ENCODE results near the gene DHRS2.
"Not testable (repeated sequence)": the region's sequence is repeated elsewhere in the genome, so short reads cannot be mapped to it uniquely, and the experiment has no call there.

Gene DHRS2

DNA sequence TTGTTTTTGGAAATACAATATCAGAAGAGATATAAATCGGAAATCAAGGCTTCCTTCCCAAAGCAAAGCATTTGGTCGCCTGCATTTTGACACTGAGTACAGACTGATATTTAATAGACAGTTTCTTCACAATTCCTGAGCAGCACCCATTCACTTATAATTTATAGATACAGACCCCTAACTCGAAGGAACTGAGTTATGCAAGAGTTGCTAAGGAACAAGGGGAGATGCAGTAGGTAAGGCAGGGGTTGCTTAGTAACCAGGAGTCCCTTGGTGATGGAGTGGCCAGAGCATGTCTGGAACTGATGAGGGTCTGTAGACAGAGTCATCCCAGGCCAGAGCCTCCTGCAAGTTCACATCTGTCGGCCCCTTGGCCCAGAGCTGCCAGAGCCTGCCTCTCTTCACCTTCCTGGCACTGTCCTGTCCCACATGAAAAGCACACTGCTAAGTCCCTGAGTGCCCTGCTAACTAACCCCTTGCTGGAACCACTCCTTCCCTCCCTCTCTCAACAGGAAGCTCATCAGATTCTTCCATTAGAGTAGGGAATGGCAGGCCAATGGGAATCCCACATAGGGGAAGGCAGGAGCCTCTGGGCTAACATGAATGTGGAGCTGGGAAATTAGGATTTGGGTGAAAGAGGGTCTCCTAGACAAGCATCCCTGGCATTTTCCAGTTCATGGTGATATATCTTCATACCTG lies 3.6 kb upstream of the DHRS2 start:
- DNase-seq (ENCODE audit: low read depth) = no peak
- H3K4me3 ChIP-seq (replicated peaks; ENCODE audit: low read depth, low read length) = no peak overlapping the region
- TF ChIP-seq, protein P1, sequence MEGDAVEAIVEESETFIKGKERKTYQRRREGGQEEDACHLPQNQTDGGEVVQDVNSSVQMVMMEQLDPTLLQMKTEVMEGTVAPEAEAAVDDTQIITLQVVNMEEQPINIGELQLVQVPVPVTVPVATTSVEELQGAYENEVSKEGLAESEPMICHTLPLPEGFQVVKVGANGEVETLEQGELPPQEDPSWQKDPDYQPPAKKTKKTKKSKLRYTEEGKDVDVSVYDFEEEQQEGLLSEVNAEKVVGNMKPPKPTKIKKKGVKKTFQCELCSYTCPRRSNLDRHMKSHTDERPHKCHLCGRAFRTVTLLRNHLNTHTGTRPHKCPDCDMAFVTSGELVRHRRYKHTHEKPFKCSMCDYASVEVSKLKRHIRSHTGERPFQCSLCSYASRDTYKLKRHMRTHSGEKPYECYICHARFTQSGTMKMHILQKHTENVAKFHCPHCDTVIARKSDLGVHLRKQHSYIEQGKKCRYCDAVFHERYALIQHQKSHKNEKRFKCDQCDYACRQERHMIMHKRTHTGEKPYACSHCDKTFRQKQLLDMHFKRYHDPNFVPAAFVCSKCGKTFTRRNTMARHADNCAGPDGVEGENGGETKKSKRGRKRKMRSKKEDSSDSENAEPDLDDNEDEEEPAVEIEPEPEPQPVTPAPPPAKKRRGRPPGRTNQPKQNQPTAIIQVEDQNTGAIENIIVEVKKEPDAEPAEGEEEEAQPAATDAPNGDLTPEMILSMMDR (IDR thresholded peaks at IDR 0.05; ENCODE audit: low read length, missing control alignments) = no peak

DNA sequence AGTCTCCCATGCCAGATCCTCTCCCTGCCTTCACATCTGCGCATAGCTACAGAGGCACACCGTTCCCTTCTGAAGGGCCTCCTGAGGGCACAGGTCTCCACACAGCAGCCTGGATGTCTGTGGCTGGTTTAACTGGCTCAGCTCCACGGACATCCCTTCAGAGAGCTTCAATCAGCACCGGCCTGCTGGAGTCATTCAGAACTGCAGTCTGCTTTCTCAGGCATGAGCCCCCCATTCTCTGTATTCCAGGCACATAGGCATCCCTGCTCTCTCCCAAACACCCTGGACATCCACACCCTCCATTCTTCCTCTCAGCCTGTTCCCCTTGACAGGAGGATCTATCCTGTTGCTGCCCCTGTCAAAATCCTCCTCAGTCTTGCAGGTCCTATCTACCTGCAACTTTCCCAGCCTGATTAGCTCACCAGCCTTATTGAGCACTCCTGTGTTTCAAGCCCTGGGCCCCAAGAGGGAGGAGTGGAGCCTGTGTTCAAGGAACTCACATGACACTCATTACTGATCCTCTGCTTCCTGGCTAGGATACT lies 2.9 kb upstream of the DHRS2 start:
- DNase-seq (ENCODE audit: low read depth) = no peak
- TF ChIP-seq, protein P1 (IDR thresholded peaks at IDR 0.05; ENCODE audit: low read length, missing control alignments) = no peak
- no peak overlapping the region for H3K4me3 ChIP-seq (replicated peaks; ENCODE audit: low read depth, low read length)

DNA sequence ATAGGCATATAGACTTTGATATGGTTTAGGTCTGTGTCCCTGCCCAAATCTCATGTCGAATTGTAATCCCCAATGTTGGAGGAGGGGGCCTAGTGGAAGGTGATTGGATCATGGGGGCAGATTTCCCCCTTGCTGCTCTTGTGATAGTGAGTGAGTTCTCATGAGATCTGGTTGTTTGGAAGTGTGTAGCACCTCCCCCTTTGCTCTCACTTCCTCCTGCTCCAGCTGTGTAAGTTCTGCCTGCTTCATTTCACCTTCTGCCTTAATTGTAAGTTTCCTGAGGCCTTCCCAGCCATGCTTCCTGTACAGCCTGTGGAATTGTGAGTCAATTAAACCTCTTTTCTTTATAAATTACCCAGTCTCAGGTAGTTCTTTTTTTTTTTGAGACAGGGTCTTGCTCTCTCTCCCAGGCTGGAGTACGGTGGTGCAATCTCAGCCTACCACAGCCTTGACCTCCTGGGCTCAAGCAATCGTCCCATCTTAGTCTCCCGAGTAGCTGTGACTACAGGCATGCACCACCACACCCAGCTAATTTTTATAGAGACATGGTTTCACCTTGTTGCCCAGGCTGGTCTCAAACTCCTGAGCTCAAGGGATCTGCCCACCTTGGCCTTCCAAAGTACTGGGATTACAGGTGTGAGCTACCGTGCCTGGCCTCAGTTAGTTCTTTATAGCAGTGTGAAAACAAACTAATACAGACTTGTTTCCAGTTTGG lies 1.3 kb upstream of the DHRS2 start:
- DNase-seq (ENCODE audit: low read depth); H3K4me3 ChIP-seq (replicated peaks; ENCODE audit: low read depth, low read length): not testable (repeated sequence)

DNA sequence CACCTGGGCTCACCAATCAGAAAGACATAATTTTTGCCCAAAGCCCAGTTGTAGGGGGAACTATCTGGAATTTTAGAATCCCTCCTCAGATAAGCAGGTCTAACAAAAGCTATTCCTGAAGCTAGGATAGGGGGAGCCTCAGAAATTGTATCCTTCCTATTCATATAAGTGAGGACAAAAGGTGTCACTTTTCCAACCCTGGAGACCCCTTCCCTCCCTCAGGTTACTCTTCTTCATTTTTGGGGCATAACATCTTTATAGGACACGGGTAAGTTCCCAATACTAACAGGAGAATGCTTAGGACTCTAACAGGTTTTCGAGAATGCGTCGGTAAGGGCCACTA lies 1.1 kb downstream of the DHRS2 start:
- not testable (repeated sequence) for H3K4me3 ChIP-seq (replicated peaks; ENCODE audit: low read depth, low read length); DNase-seq (ENCODE audit: low read depth)

DNA sequence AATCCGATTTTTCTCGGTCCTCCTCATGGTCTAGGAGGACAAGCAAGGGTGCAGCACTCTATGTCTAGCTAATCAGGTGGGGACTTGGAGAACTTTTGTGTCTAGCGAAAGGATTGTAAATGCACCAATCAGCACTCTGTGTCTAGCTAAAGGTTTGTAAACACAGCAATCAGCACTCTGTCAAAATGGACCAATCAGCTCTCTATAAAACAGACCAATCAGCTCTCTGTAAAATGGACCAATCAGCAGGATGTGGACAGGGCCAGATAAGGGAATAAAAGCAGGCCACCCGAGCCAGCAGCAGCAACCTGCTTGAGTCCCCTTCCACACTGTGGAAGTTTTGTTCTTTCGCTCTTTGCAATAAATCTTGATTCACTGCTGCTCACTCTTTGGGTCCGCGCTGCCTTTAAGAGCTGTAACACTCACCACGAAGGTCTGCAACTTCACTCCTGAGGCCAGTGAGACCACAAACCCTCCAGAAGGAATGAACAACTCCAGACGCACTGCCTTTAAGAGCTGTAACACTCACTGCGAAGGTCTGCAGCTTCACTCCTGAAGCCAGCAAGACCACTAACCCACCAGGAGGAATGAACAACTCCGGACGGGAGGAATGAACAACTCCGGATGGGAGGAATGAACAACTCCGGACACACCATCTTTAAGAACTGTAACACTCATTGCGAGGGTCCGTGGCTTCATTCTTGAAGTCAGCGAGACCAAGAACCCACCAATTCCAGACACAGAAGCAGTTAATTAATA lies 1.7 kb downstream of the DHRS2 start:
- not testable (repeated sequence) for H3K4me3 ChIP-seq (replicated peaks; ENCODE audit: low read depth, low read length); DNase-seq (ENCODE audit: low read depth)

DNA sequence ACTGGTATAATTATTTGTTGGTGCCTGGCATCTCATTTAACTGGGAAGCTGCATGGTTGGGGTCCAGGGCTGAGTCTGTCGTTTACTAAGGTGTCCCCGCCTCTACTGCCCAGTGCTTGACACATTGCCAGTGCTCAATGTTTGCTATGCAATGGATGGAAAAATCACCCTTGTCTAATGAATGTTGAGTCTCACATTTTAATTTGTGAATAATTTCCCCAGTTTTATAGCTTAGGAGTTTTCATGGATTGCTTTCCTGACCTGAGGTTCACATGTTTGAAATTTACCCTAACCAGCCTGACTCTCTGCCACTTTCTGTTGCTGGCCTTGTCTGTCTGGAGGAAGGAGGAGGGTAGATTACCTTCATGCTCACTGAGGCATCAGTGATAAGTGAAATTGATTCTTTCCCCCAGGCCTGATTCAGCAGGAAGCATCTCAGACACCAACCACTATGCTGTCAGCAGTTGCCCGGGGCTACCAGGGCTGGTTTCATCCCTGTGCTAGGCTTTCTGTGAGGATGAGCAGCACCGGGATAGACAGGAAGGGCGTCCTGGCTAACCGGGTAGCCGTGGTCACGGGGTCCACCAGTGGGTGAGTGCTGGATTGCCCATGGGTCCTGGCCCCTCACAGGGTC lies 2.4 kb downstream of the DHRS2 start:
- DNase-seq (ENCODE audit: low read depth) = no peak
- H3K4me3 ChIP-seq (replicated peaks; ENCODE audit: low read depth, low read length) = no peak overlapping the region
- TF ChIP-seq, protein P1 (IDR thresholded peaks at IDR 0.05; ENCODE audit: low read length, missing control alignments) = no peak

DNA sequence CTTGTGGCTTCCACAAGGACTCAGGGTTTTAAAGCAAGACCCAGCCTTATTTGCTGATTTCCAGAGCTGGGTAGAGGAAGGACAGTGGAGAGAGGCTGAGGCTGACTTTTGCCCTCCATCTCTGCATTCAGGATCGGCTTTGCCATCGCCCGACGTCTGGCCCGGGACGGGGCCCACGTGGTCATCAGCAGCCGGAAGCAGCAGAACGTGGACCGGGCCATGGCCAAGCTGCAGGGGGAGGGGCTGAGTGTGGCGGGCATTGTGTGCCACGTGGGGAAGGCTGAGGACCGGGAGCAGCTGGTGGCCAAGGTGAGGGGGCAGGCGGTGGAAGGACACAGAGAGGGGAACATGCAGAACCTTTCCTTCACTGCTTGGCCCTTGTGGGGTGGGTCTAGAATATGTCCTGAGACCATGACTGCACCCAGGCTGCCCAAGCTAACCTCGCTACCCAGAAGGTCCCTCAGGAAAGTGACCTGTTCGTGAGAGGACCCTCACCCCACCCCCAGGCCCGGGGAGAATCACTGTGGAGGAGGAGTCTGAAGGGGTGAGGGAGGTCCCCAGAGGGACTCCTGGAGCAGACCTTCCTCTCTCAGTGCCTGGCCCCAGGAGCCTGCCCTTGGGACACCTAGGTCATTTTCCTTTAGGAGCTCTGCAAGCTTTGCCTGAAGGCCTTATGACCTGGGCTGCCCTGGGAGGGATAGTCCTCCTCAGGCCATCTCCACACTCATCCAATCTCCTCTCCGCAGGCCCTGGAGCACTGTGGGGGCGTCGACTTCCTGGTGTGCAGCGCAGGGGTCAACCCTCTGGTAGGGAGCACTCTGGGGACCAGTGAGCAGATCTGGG lies 3.1 kb downstream of the DHRS2 start:
- TF ChIP-seq, protein P1 (IDR thresholded peaks at IDR 0.05; ENCODE audit: low read length, missing control alignments) = no peak
- no peak for DNase-seq (ENCODE audit: low read depth)
- H3K4me3 ChIP-seq (replicated peaks; ENCODE audit: low read depth, low read length) = no peak overlapping the region
